ENCODE data around the gene CDC25B. TPM values are rescaled to one million over a fixed set of nuclear protein-coding genes. Genes with fewer than 3 reads are reported as not detected.

The CDC25B gene
- total RNA-seq, 3 donors from 2014 or later (not counting 1 experiment from before 2014, with no cell fraction given): 123 to 147 (median 143) TPM

- no peaks in the 10 kb centered on the region for H3K9me3 Mint-ChIP-seq
- peak; percentile 67 to 94 for DNase-seq
- 3% methylated on average over 51 of the region's 51 CpGs for WGBS (ENCODE audit: insufficient coverage)
- H3K4me3 ChIP-seq (ENCODE audit: low read length): peak overlapping the region; percentile 91
- peak overlapping the region; percentile 83 to 94 for H3K27ac Mint-ChIP-seq
- peak; percentile 53 for TF ChIP-seq CTCF (IDR thresholded peaks at IDR 0.05)
- no peaks in the 10 kb centered on the region for H3K9me3 ChIP-seq (ENCODE audit: control insufficient read depth, insufficient read depth, low read length)
- intact Hi-C loops (cut with micrococcal nuclease): loop anchor here (1.0 kb wide), 2 partner anchors 27 to 52 kb away; partner anchors contain the start of gene AP5S1
- H3K4me1 ChIP-seq (ENCODE audit: control insufficient read depth, insufficient read depth, low read length): peaks cover 45% of the 10 kb centered on the region
- no peaks in the 10 kb centered on the region for H3K36me3 ChIP-seq (ENCODE audit: control insufficient read depth, insufficient read depth, low read length)
- no peaks in the 10 kb centered on the region for H3K27me3 ChIP-seq (ENCODE audit: control insufficient read depth, insufficient read depth, low read length)
- peak; percentile 41 to 55 (median 47) for ATAC-seq
- no peaks in the 10 kb centered on the region for H3K27me3 Mint-ChIP-seq (ENCODE audit: low read depth in 2 of 2)
- peak overlapping the region; percentile 88 for H3K4me3 Mint-ChIP-seq
- peak overlapping the region; percentile 98 for H3K27ac ChIP-seq (ENCODE audit: low read length)
- H3K36me3 Mint-ChIP-seq: no peaks in the 10 kb centered on the region
- peaks cover 5 to 33% of the 10 kb centered on the region in 2 donors for H3K4me1 Mint-ChIP-seq
Measured at GRCh38 chr20:3768342-3769130, 27.6 kb upstream of the CDC25B start.

- H3K9me3 ChIP-seq (ENCODE audit: control insufficient read depth, insufficient read depth, low read length): no peaks in the 10 kb centered on the region
- peaks cover 20% of the 10 kb centered on the region for H3K4me1 ChIP-seq (ENCODE audit: control insufficient read depth, insufficient read depth, low read length)
- H3K27me3 ChIP-seq (ENCODE audit: control insufficient read depth, insufficient read depth, low read length): no peaks in the 10 kb centered on the region
- Mint-ChIP-seq H3K4me3 (no peak overlapping the region), H3K27ac (no peak overlapping the region), H3K9me3 (no peaks in the 10 kb centered on the region), H3K27me3 (ENCODE audit: low read depth in 2 of 2) (no peaks in the 10 kb centered on the region), H3K36me3 (no peaks in the 10 kb centered on the region), H3K4me1 (peaks cover 5 to 17% of the 10 kb centered on the region in 2 donors)
- intact Hi-C loops (cut with micrococcal nuclease): no loop called here
- H3K36me3 ChIP-seq (ENCODE audit: control insufficient read depth, insufficient read depth, low read length): no peaks in the 10 kb centered on the region
- 77% methylated on average over 7 of the region's 7 CpGs for WGBS (ENCODE audit: insufficient coverage)
- ATAC-seq (no peak), DNase-seq (no peak)
- no peak for TF ChIP-seq CTCF (IDR thresholded peaks at IDR 0.05)
- no peak overlapping the region for H3K27ac ChIP-seq (ENCODE audit: low read length)
- no peak overlapping the region for H3K4me3 ChIP-seq (ENCODE audit: low read length)
Measured at GRCh38 chr20:3771552-3772058, 24.5 kb upstream of the CDC25B start.

GRCh38 chr20:3775457-3776108 is 20.5 kb upstream of the CDC25B start:
- peaks cover 12 to 31% of the 10 kb centered on the region in 2 donors for H3K4me1 Mint-ChIP-seq
- TF ChIP-seq CTCF (IDR thresholded peaks at IDR 0.05): no peak
- Histone ChIP-seq H3K4me3 (ENCODE audit: low read length) (no peak overlapping the region), H3K27ac (ENCODE audit: low read length) (no peak overlapping the region), H3K4me1 (ENCODE audit: control insufficient read depth, insufficient read depth, low read length) (peaks cover 22% of the 10 kb centered on the region), H3K27me3 (ENCODE audit: control insufficient read depth, insufficient read depth, low read length) (peaks cover 15% of the 10 kb centered on the region), H3K36me3 (ENCODE audit: control insufficient read depth, insufficient read depth, low read length) (no peaks in the 10 kb centered on the region), H3K9me3 (ENCODE audit: control insufficient read depth, insufficient read depth, low read length) (no peaks in the 10 kb centered on the region)
- no peaks in the 10 kb centered on the region for H3K36me3 Mint-ChIP-seq
- 93% methylated on average over 2 of the region's 4 CpGs for WGBS (ENCODE audit: insufficient coverage)
- no peak overlapping the region for H3K27ac Mint-ChIP-seq
- DNase-seq (no peak), ATAC-seq (no peak)
- intact Hi-C loops (cut with micrococcal nuclease): no loop called here
- H3K9me3 Mint-ChIP-seq: no peaks in the 10 kb centered on the region
- H3K27me3 Mint-ChIP-seq (ENCODE audit: low read depth in 2 of 2): no peaks in the 10 kb centered on the region
- H3K4me3 Mint-ChIP-seq: peak overlapping the region; percentile 85
